Stimulated activated naive B cell treated with anti-CD40 and anti-IgM and Interleukin-4, amounts not matched to agents 10 μg/mL and 1 μg/mL and 100 μg/mL, for 72 hours (primary cell): ENCODE results near the gene IST1.

Experiments used
- ATAC-seq, 2 donors: fragments of 150-1000 bp; cut with Tn5 transposase; replicated peaks; 2 replicates each; pipeline ENCODE4 v1.10.0; 2021; ENCODE audit warnings: moderate library complexity in 1 of 2
- DNase-seq: peaks from one replicate; pipeline ENCODE4 v3.0.0; 2021
- H3K27ac Mint-ChIP-seq: one replicate; pipeline ENCODE4 v1.8.0; 2022; ENCODE audit warnings: mild to moderate bottlenecking, mixed read lengths
- H3K27me3 Mint-ChIP-seq, 2 donors: one replicate each; pipeline ENCODE4 v1.8.0; 2022; ENCODE audit warnings: mixed read lengths in 2 of 2
- H3K36me3 Mint-ChIP-seq, 2 donors: one replicate each; pipeline ENCODE4 v1.8.0; 2022; ENCODE audit warnings: mixed read lengths in 2 of 2, mild to moderate bottlenecking in 1 of 2
- H3K4me1 Mint-ChIP-seq, 2 donors: one replicate each; pipeline ENCODE4 v1.8.0; 2022; ENCODE audit warnings: mixed read lengths in 2 of 2, mild to moderate bottlenecking in 1 of 2
- H3K4me3 Mint-ChIP-seq, 2 donors: one replicate each; pipeline ENCODE4 v1.8.0; 2022; ENCODE audit warnings: mild to moderate bottlenecking in 2 of 2, mixed read lengths in 2 of 2, moderate library complexity in 1 of 2
- H3K9me3 Mint-ChIP-seq, 2 donors: one replicate each; pipeline ENCODE4 v1.8.0; 2022; ENCODE audit warnings: mixed read lengths in 2 of 2, mild to moderate bottlenecking in 1 of 2

IST1 gene

GRCh38 chr16:71974068-71974818, 78.9 kb downstream of the IST1 start:
- Mint-ChIP-seq H3K27ac (no peak overlapping the region), H3K4me1 (no peaks in the 10 kb centered on the region), H3K36me3 (no peaks in the 10 kb centered on the region), H3K27me3 (peaks cover 0 to 12% of the 10 kb centered on the region in 2 donors), H3K4me3 (no peak overlapping the region), H3K9me3 (no peaks in the 10 kb centered on the region)
- DNase-seq (no peak), ATAC-seq (no peak)
